HG03280 (cell line): ENCODE measurements around the gene CCDC122.

Source experiments
- ATAC-seq: cut with Tn5 transposase; IDR thresholded peaks from one replicate; pipeline ENCODE4 v1.9.1; 2021; ENCODE audit warnings: mild to moderate bottlenecking, moderate library complexity; ENCODE audit not compliant: unreplicated experiment

The CCDC122 gene

DNA sequence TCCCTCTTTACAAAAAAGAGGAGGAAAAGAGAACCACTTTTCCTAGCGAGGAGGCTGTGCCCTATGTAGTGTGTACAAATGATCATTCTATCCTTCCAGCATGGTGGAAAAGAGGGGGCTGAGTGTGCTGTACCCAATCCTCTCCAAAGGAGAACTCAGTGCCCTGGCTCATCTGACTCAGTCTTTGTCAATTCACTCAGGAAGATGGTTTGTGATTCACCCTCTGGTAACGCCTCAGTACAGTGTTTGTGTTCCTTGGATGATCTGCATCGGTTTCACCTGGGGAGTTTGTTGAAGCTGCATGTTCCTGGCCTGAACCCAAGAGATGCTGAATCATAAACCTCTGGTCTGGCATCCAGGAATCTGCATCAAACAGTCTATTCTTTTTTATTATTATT, 74.5 kb downstream of the CCDC122 start:
- no peak for ATAC-seq

DNA sequence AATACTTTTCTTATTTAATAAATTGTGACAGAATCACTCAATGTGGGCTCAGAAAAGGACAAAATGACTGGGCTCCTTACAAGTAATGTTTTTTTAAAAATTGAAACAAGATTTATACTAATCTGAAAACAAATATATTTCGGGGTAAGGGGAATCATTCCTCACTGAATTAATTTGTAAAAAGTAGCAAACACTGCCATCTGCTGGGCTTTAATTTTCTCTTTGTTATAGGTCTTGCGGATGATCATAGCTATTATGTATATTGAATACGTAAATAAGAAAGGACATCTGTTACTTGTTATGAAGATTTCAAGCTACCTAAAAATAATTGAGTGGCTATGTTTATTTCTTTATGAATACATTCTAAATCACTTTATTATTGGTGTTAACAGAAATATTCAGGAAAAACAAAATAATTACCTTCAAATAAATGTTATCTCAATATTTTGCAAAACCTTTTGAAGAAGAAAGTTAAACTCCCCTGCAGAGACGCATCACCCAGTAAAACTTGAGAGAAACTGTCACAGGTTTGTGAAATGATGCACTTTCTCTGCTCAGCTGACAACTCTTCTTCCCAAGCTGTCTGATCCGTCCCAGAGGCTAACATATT, 75.0 kb downstream of the CCDC122 start:
- ATAC-seq = no peak

DNA sequence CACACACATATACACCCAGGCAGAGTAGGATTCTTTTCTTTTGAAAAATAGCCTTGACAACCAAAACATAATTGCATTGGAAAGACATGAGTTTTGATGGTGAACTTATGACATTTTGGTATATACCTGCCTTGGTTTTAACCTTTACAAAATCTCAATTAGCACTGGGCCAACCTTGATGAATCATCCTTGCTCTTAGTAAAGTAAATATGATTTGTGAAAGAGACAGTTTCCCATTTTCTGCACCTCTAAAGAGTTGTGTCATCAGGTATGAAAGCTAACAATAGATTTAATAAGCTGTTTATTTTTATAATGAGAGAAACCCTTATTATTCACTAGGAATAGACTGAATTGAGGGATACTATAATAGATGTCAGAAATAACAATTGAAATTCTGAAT, 77.0 kb downstream of the CCDC122 start:
- ATAC-seq = no peak

DNA sequence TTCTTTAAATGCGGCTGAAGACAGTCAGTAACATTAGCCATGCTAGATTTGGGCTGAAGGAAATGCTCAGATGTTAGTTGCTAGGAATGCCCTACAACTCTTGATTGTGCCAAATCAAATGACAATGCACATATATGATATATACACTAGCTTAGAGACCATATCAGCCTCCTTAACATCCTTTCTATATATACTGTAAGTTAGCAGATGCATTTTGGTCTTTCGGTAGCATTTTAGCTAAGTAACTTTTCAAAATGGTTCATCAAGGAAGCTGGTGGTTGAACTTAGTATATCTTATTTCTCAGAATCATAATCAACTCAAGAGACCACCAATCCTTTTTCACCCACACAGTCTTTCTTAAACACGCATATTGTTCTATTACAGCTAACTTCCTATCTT, 78.7 kb downstream of the CCDC122 start:
- no peak for ATAC-seq

DNA sequence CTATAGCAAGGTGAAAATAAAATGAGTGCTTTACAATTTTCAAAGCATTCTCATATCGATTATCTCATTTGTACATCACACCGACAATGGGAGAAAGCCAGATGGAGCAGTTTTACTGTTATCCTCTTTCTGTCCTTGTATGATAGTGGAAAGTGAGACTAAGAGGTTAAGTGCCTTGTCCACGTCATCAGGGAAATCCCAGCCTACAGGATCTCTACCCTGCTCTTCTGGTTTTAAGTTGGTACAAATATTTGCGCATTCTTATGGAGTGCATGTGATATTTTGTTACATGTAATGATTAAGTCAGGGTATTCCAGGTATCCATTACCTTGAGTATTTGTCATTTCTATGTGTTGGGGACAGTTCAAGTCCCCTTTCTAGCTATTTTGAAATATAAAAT, 80.3 kb downstream of the CCDC122 start:
- no peak for ATAC-seq

DNA sequence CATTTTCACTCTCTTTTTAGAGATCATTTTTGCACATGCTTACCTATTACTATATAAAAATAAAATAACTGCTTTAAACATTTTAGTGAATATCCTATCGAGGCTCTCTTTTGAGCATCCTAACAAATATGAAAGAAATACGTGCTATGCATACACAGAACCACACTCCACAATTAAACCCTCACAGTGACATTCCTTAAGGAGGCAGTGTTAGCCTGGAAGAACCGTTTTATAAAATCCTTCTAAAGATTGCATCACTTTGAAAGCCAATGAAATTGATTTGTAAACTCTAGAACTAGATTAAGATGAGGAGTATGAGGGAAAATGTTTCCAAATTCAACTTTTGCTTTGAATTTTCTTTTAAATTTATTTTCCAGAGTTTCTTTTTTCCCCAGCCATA, 81.7 kb downstream of the CCDC122 start:
- no peak for ATAC-seq

DNA sequence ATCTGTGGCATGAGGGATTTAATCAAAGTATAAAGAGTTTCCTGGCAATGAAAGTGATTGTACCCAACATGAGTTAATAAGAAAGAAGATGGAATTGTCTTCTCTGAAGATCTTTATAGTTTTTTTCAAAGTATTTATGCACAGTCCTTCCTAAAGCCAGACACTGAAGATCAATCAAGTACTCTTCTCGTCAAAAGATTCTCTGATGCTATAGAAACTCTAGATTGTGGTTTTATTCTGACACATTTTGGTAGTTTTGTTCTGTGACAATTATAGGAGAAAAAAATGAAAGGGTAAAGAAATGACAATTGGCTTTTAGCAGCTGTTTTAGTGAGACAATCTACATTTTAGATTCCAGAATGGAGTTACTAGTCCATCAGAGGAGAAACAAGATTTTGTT, 82.4 kb downstream of the CCDC122 start:
- no peak for ATAC-seq

DNA sequence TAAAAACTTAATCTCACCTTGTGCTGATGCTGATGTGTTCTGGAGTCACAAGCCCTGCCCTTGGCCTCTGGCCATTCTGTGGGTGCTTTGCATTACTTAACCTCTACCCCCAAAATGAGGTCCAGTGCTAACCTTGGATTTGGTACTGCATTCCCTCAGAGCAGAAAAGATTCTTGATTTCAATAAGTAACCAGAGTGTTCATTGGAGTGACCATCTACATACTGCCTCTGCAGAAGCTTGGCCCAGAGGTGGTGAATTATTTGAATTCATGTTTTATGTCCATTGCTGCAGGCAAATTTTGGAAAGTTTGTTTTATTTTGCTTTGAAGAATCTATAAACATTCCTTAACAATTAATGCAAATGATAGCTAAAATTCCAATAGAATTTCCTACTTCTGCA, 85.1 kb downstream of the CCDC122 start:
- ATAC-seq = no peak

GRCh38 chr13:43792076-43792881, 87.3 kb downstream of the CCDC122 start:
- no peak for ATAC-seq

DNA sequence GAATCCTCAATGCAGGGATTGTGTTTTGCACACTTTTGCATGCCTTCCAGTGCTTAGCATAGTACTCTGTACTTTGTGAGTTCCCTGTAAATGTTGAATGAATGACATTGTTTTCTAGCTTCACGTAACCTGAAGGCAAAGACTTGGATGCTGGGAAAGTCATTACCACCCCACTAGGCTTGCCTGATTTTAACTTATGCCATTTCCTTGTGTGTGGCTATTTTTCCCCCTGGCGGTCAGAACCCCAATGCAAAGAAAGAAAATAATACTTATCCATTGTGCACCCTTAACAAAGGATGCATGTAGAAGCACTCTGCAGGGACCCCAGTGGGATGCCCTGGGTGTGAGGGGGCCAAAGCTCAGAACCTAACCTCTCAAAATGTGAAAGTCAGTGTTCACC, 91.5 kb downstream of the CCDC122 start:
- no peak for ATAC-seq

GRCh38 chr13:43787518-43787891, 92.0 kb downstream of the CCDC122 start:
- ATAC-seq = no peak

- ATAC-seq = no peak
Observed at GRCh38 chr13:43786766-43787517, 92.6 kb downstream of the CCDC122 start, which contains the start of gene ENOX1. Gene ENOX1, minus strand, starts transcription at chr13:43786972.

DNA sequence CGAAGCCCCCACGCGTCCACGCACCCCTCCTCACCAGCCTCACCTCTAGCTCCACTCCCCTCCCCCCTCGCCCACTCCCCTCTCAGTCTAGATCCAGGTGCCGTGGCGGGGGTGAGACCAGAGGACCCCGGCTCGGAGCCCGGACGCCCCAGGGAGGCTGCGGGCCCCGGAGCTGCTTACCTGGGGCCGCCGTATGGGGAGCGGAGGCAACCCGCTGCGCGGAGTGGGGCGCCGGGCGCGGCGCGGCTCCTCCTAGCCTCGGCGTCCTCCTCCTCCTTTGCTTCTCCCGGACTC, 93.1 kb downstream of the CCDC122 start:
- ATAC-seq = no peak
